ENCODE results near the gene ZCCHC7.
A peak's percentile ranks its signal among the peaks of the same experiment; 100 is the strongest.
"Not testable (repeated sequence)": the region's sequence is repeated elsewhere in the genome, so short reads cannot be mapped to it uniquely, and the experiment has no call there.

Gene ZCCHC7

GRCh38 chr9:37120843-37121335 lies 515 bp downstream of the ZCCHC7 start:
- DNase-seq (ENCODE audit: low spot score): not testable (repeated sequence)

GRCh38 chr9:37121881-37122280 lies 1.5 kb downstream of the ZCCHC7 start:
- no peak for DNase-seq (ENCODE audit: low spot score)

GRCh38 chr9:37126214-37126788 lies 5.9 kb downstream of the ZCCHC7 start:
- no peak for DNase-seq (ENCODE audit: low spot score)

- no peak for DNase-seq (ENCODE audit: low spot score)
These were observed 6.6 kb downstream of the ZCCHC7 start for GRCh38 chr9:37127018-37127417.

- no peak for DNase-seq (ENCODE audit: low spot score)
These were observed 7.7 kb downstream of the ZCCHC7 start for GRCh38 chr9:37128051-37128450.

- DNase-seq (ENCODE audit: low spot score): no peak
These were observed 13.8 kb downstream of the ZCCHC7 start for GRCh38 chr9:37134166-37134565.

GRCh38 chr9:37141015-37141414 lies 20.6 kb downstream of the ZCCHC7 start:
- DNase-seq (ENCODE audit: low spot score): no peak

GRCh38 chr9:37144762-37145161 lies 24.4 kb downstream of the ZCCHC7 start:
- DNase-seq (ENCODE audit: low spot score): peak; percentile 15

- no peak for DNase-seq (ENCODE audit: low spot score)
These were observed 26.0 kb downstream of the ZCCHC7 start for GRCh38 chr9:37146410-37146809.

- DNase-seq (ENCODE audit: low spot score): no peak
These were observed 27.8 kb downstream of the ZCCHC7 start for GRCh38 chr9:37148181-37148580.

GRCh38 chr9:37149666-37150308 lies 29.4 kb downstream of the ZCCHC7 start:
- no peak for DNase-seq (ENCODE audit: low spot score)

GRCh38 chr9:37150415-37150814 lies 30.0 kb downstream of the ZCCHC7 start:
- no peak for DNase-seq (ENCODE audit: low spot score)

GRCh38 chr9:37151812-37152211 lies 31.4 kb downstream of the ZCCHC7 start:
- no peak for DNase-seq (ENCODE audit: low spot score)

GRCh38 chr9:37152365-37152764 lies 32.0 kb downstream of the ZCCHC7 start:
- DNase-seq (ENCODE audit: low spot score): no peak

GRCh38 chr9:37155601-37156000 lies 35.2 kb downstream of the ZCCHC7 start:
- DNase-seq (ENCODE audit: low spot score): no peak

GRCh38 chr9:37156205-37156604 lies 35.8 kb downstream of the ZCCHC7 start:
- DNase-seq (ENCODE audit: low spot score): no peak

GRCh38 chr9:37156781-37157356 lies 36.5 kb downstream of the ZCCHC7 start:
- DNase-seq (ENCODE audit: low spot score): no peak

- no peak for DNase-seq (ENCODE audit: low spot score)
These were observed 37.5 kb downstream of the ZCCHC7 start for GRCh38 chr9:37157726-37158377.

GRCh38 chr9:37163299-37163698 lies 42.9 kb downstream of the ZCCHC7 start:
- no peak for DNase-seq (ENCODE audit: low spot score)

GRCh38 chr9:37164335-37164734 lies 44.0 kb downstream of the ZCCHC7 start:
- DNase-seq (ENCODE audit: low spot score): not testable (repeated sequence)

GRCh38 chr9:37165644-37166043 lies 45.3 kb downstream of the ZCCHC7 start:
- no peak for DNase-seq (ENCODE audit: low spot score)

GRCh38 chr9:37167456-37168047 lies 47.2 kb downstream of the ZCCHC7 start:
- no peak for DNase-seq (ENCODE audit: low spot score)

- no peak for DNase-seq (ENCODE audit: low spot score)
These were observed 52.2 kb downstream of the ZCCHC7 start for GRCh38 chr9:37172557-37172956.
